K562 (cell line): ENCODE measurements around the gene GHRL. TPM values are rescaled to one million over a fixed set of nuclear protein-coding genes. Genes with fewer than 3 reads are reported as not detected.

Experiments used
- ATAC-seq: fragments of 200-7000 bp; cut with Tn5 transposase; 3 replicates; pipeline ENCODE4 v1.9.1; 2020; ENCODE audit warnings: moderate library complexity
- BruUV-seq: library from RNA; stranded (reverse); fragments of 400-500 nt; replicated peaks from 2 replicates; lab custom pipeline; 2021; lab: Mats Ljungman, UMichigan
- CTCF ChIA-PET: fragments of 300-600 bp; formaldehyde crosslinking; extraction: SDS; loops from one replicate; lab custom pipeline; 2021; ENCODE audit warnings: low intra/inter-chr PET ratio; lab: Yijun Ruan, JAX
- POLR2A ChIA-PET: fragments of 300-600, 350-650 bp; sonication (Branson Sonifier 250); formaldehyde crosslinking; extraction: SDS; loops from one replicate; lab custom pipeline; 2021; ENCODE audit warnings: antibody characterized with exemption, inconsistent platforms; lab: Yijun Ruan, JAX
- DNase-seq, 4 experiments: peaks; one replicate each; pipeline versions ENCODE4 v3.0.0 to v3.0.0-alpha.2; 2011 to 2018; ENCODE audit warnings: low spot score in 3 of 4, mixed read lengths in 3 of 4; ENCODE audit errors: extremely low read depth in 1 of 4
- FAIRE-seq: peaks from 2 replicates; lab custom pipeline; 2011; peaks lifted over from hg19 to GRCh38; lab: Jason Lieb, UNC
- H2AFZ ChIP-seq: 2 replicates; pipeline ENCODE4 v1.6.0; 2011; ENCODE audit warnings: low read depth, low read length, control low read depth, inconsistent platforms
- H3K27ac ChIP-seq: fragments of 200-600 bp; 3 replicates; pipeline ENCODE4 v1.8.0; 2011; ENCODE audit warnings: low read depth, mild to moderate bottlenecking, control low read depth, inconsistent platforms, low read length, moderate library complexity, mixed read lengths; ENCODE audit errors: extremely low read depth
- H3K27me3 ChIP-seq, 2 experiments: fragments of 300-600 bp in 1 of 2; 2 replicates in 1 of 2; 3 replicates in 1 of 2; pipeline versions ENCODE4 v1.6.0 to v1.8.0; 2011; ENCODE audit warnings: inconsistent platforms in 2 of 2, low read length in 2 of 2, mild to moderate bottlenecking in 1 of 2, mixed read lengths in 1 of 2, moderate library complexity in 1 of 2; ENCODE audit not compliant: control insufficient read depth in 2 of 2, insufficient read depth in 2 of 2
- H3K36me3 ChIP-seq: fragments of 300-600 bp; 3 replicates; pipeline ENCODE4 v1.8.0; 2011; ENCODE audit warnings: mild to moderate bottlenecking, low read length, inconsistent platforms; ENCODE audit not compliant: control insufficient read depth, insufficient read depth
- H3K4me1 ChIP-seq, 2 experiments: fragments of 200-600 bp in 1 of 2; replicated peaks in 1 of 2; 2 replicates in 1 of 2; 3 replicates in 1 of 2; pipeline versions ENCODE4 v1.5.1 to v1.8.0; 2011; ENCODE audit warnings: inconsistent platforms in 2 of 2, low read length in 2 of 2, mild to moderate bottlenecking in 1 of 2, mixed read lengths in 1 of 2, moderate library complexity in 1 of 2; ENCODE audit not compliant: control insufficient read depth in 2 of 2, insufficient read depth in 2 of 2
- H3K4me2 ChIP-seq: 2 replicates; pipeline ENCODE4 v1.6.1; 2011; ENCODE audit warnings: low read length, control low read depth, inconsistent platforms, mixed read lengths; ENCODE audit not compliant: insufficient read depth
- H3K4me3 ChIP-seq: fragments of 200-600 bp; sonication (generic), shearing (Covaris generic); 2 replicates; pipeline ENCODE4 v1.5.1; 2016; ENCODE audit warnings: control low read depth, inconsistent platforms
- H3K79me2 ChIP-seq: fragments of 200-600 bp; 3 replicates; pipeline ENCODE4 v1.8.0; 2011; ENCODE audit warnings: low read length, inconsistent platforms; ENCODE audit not compliant: control insufficient read depth, insufficient read depth
- H3K9ac ChIP-seq, 2 experiments: 2 replicates each; pipeline versions ENCODE4 v1.6.0 to v1.6.1; 2011; ENCODE audit warnings: low read depth in 2 of 2, low read length in 2 of 2, control low read depth in 1 of 2, inconsistent platforms in 1 of 2, mild to moderate bottlenecking in 1 of 2, mixed read lengths in 1 of 2; ENCODE audit not compliant: insufficient read depth in 1 of 2
- H3K9me1 ChIP-seq: one replicate; pipeline ENCODE4 v1.6.0; 2011; ENCODE audit warnings: inconsistent platforms, mild to moderate bottlenecking, low read length, moderate library complexity; ENCODE audit not compliant: control insufficient read depth, insufficient read depth
- H3K9me3 ChIP-seq: replicated peaks from 2 replicates; pipeline ENCODE4 v1.5.1; 2011; ENCODE audit warnings: low read depth, low read length, inconsistent platforms; ENCODE audit not compliant: control insufficient read depth, insufficient read depth
- H4K20me1 ChIP-seq: replicated peaks from 2 replicates; pipeline ENCODE4 v1.6.1; 2011; ENCODE audit warnings: low read length, inconsistent platforms, mixed read lengths; ENCODE audit not compliant: control insufficient read depth, insufficient read depth
- GABPA ChIP-seq: fragments of 200-800 bp; sonication (Bioruptor generic); conservative IDR thresholded peaks from 2 replicates; pipeline ENCODE4 v1.6.1; 2016; ENCODE audit warnings: low read depth, missing genetic modification characterization, missing compliant biosample characterization
- HDAC8 ChIP-seq: fragments of 450-650 bp; IDR thresholded peaks from 2 replicates; pipeline ENCODE4 v1.6.1; 2016; ENCODE audit warnings: mild to moderate bottlenecking, missing genetic modification characterization, moderate library complexity, missing compliant biosample characterization
- MCM3 ChIP-seq: fragments of 450-650 bp; IDR thresholded peaks from 2 replicates; pipeline ENCODE4 v1.6.1; 2016
- MYC ChIP-seq, 2 experiments: fragments of 250-450 bp in 1 of 2; sonication (Bioruptor Pico) in 1 of 2; IDR thresholded peaks; 2 replicates each; pipeline versions ENCODE4 v1.5.1 to v1.6.1; 2012 to 2021; ENCODE audit warnings: low read depth in 2 of 2, borderline replicate concordance in 1 of 2, improper control_type of control experiment in 1 of 2, low read length in 1 of 2, mild to moderate bottlenecking in 1 of 2, moderate library complexity in 1 of 2
- NCOA4 ChIP-seq: fragments of 450-650 bp; IDR thresholded peaks from 2 replicates; pipeline ENCODE4 v1.6.1; 2018; ENCODE audit warnings: mild to moderate bottlenecking; ENCODE audit not compliant: partially characterized antibody
- STAT6 ChIP-seq: sonication (generic); formaldehyde crosslinking; IDR thresholded peaks from 2 replicates; pipeline ENCODE4 v1.8.1; 2023; ENCODE audit warnings: mild to moderate bottlenecking, missing genetic modification reagents
- WGBS: fragments of 100-300 bp; shearing (Covaris generic); methylation state at CpG from one replicate; pipeline ENCODE4 v1.1.6; 2016; ENCODE audit warnings: low coverage, mixed read lengths; ENCODE audit not compliant: insufficient coverage; ENCODE audit errors: missing lambda C conversion rate; 5-methylcytosine and 5-hydroxymethylcytosine counted together
- in situ Hi-C: fragments of 300-500 bp; cut with MboI; formaldehyde crosslinking; loops from 4 replicates; pipeline ENCODE4 v1.15.0; 2018; ENCODE audit warnings: inconsistent platforms, mixed read lengths
- intact Hi-C: fragments of 100-400 bp; cut with micrococcal nuclease; formaldehyde crosslinking; loops from 2 replicates; pipeline ENCODE4 v1.14.2; 2022
- polyA plus RNA-seq, 8 experiments: library from polyadenylated mRNA; depleted of rRNA in 4 of 8; stranded (reverse) in 5 of 8; unstranded in 3 of 8; fragments of >200 nt; fragmentation: Nextera tagmentation in 2 of 8; fragmentation: Illumina TruSeq in 1 of 8; extraction: Ambion mirVana in 2 of 8; extraction: Trizol in 1 of 8; gene quantifications; 2 replicates each; pipeline versions ENCODE4 v1.2.1 to v1.2.3, GENCODE V29; 2011 to 2014; ENCODE audit warnings: inconsistent platforms in 1 of 8, missing spikeins in 1 of 8
- total RNA-seq, 7 experiments: library from RNA; depleted of rRNA in 6 of 7; stranded (reverse); fragments of >200 nt in 6 of 7; fragmentation: Illumina TruSeq in 2 of 7; extraction: Trizol in 2 of 7; gene quantifications; 2 replicates each; pipeline versions ENCODE4 v1.2.1 to v1.2.3, GENCODE V29; 2011 to 2021; ENCODE audit warnings: low replicate concordance in 1 of 7
- TF ChIP-seq, protein P1 (sequence below): fragments of 250-450 bp; sonication (Bioruptor Pico); IDR thresholded peaks from 2 replicates; pipeline ENCODE4 v1.5.0; 2020; ENCODE audit warnings: mild to moderate bottlenecking

The GHRL gene
- total and polyA plus RNA-seq, 9 of the 15 experiments (the other 6 are each of a cell fraction or from before 2014, with no cell fraction given): 0.08 to 0.29 (median 0.15) TPM; not detected in 5

DNA sequence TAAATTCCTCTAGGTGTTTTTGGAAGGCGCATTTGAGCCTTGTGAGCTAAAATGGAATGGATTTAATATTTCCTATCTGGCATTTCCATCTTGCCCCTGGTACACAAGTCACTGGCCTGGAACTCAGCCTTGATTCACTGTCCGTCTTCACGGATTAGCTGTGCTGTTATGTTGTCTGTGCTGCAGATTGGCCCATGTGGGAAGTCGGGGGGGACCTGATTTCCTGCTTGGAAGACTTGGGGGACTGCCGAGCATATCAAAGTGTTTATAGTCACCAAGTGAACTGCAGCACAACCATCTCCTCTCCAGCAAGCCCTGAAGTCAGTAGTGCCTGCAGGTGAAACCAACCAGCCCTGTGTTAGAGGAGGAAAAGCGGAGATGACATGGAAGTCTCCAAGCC, 12.2 kb downstream of the GHRL start:
- no peak for FAIRE-seq

More for the DNA sequence above, 12.2 kb downstream of the GHRL start:
- H3K4me2 ChIP-seq: no peak overlapping the region
- H3K9ac ChIP-seq: no peak overlapping the region
- no TSS peak for BruUV-seq
- in situ Hi-C loops (no loop called here), intact Hi-C loops (no loop called here)
- no peaks in the 10 kb centered on the region for H3K27me3 ChIP-seq
- ChIA-PET POLR2A (interaction anchor here (0.6 to 1.6 kb wide), 8 partner anchors 9 to 89 kb away, joined by 3 to 6 read pairs (median 4); partner anchors contain the start of gene GHRL), CTCF (interaction anchor here (0.6 to 1.2 kb wide), 2 partner anchors 452 to 564 kb away, joined by 4 read pairs; no protein-coding TSS in a partner anchor)
- TF ChIP-seq MYC (IDR thresholded peaks at IDR 0.05; ENCODE audit: low read depth, low read length): no peak
- TF ChIP-seq MYC (CRISPR knock-in tag; IDR thresholded peaks at IDR 0.05; ENCODE audit: borderline replicate concordance, low read depth): no peak
- TF ChIP-seq HDAC8: no peak
- TF ChIP-seq GABPA (tag): no peak
- TF ChIP-seq STAT6 (CRISPR knock-in tag): no peak
- TF ChIP-seq NCOA4: no peak
- no peak for TF ChIP-seq MCM3
- TF ChIP-seq, protein P1, sequence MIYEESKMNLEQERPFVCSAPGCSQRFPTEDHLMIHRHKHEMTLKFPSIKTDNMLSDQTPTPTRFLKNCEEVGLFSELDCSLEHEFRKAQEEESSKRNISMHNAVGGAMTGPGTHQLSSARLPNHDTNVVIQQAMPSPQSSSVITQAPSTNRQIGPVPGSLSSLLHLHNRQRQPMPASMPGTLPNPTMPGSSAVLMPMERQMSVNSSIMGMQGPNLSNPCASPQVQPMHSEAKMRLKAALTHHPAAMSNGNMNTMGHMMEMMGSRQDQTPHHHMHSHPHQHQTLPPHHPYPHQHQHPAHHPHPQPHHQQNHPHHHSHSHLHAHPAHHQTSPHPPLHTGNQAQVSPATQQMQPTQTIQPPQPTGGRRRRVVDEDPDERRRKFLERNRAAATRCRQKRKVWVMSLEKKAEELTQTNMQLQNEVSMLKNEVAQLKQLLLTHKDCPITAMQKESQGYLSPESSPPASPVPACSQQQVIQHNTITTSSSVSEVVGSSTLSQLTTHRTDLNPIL (CRISPR knock-in tag): no peak
- H3K4me1 ChIP-seq: peaks cover 10 to 14% of the 10 kb centered on the region in 2 experiments; a peak in 3 of 5 replicates
- peaks cover 6% of the 10 kb centered on the region; the same call in 2 of the 3 replicates for H3K79me2 ChIP-seq
- H4K20me1 ChIP-seq: no peaks in the 10 kb centered on the region; the same call in 1 of the 2 replicates
- peaks cover 83% of the 10 kb centered on the region for H3K36me3 ChIP-seq
- no peak overlapping the region for H2AFZ ChIP-seq
- no peak overlapping the region for H3K4me3 ChIP-seq
- no peaks in the 10 kb centered on the region for H3K9me1 ChIP-seq
- no peak overlapping the region; the same call in 2 of the 3 replicates for H3K27ac ChIP-seq
- ATAC-seq: no peak
- WGBS: 90% methylated on average over 6 of the region's 6 CpGs
- no peak for DNase-seq
- H3K9me3 ChIP-seq: no peaks in the 10 kb centered on the region
